ENCODE data around the gene SAMD13.

- TF ChIP-seq CTCF (conservative IDR thresholded peaks at IDR 0.05; ENCODE audit: low read depth, low read length) (no peak), SMC3 (IDR thresholded peaks at IDR 0.05; ENCODE audit: low read depth, low read length) (no peak), USF2 (IDR thresholded peaks at IDR 0.05; ENCODE audit: low read depth, low read length) (no peak), POLR2A (IDR thresholded peaks at IDR 0.05; ENCODE audit: low read depth, low read length) (no peak), FOS (IDR thresholded peaks at IDR 0.05; ENCODE audit: low read depth, low read length) (no peak), RAD21 (IDR thresholded peaks at IDR 0.05; ENCODE audit: low read length) (no peak), RCOR1 (IDR thresholded peaks at IDR 0.05; ENCODE audit: insufficient replicate concordance, low read length) (no peak), RFX5 (IDR thresholded peaks at IDR 0.05; ENCODE audit: low read depth, low read length) (no peak), CEBPB (IDR thresholded peaks at IDR 0.05; ENCODE audit: low read depth, low read length) (peak; percentile 87), MXI1 (IDR thresholded peaks at IDR 0.05; ENCODE audit: borderline replicate concordance, low read depth, low read length) (no peak), ELK1 (IDR thresholded peaks at IDR 0.05; ENCODE audit: borderline replicate concordance, low read depth, low read length) (no peak), MAFK (IDR thresholded peaks at IDR 0.05; ENCODE audit: low read depth, low read length) (no peak)
These were observed 24.0 kb upstream of the SAMD13 start for GRCh38 chr1:84277343-84278059.
